Peyer's patch (tissue), 4 donors: ENCODE data around the gene S100A13. TPM values are rescaled to one million over a fixed set of nuclear protein-coding genes. Genes with fewer than 3 reads are reported as not detected.
A peak's percentile ranks its signal among the peaks of the same experiment; 100 is the strongest.
"Not testable (repeated sequence)": the region's sequence is repeated elsewhere in the genome, so short reads cannot be mapped to it uniquely, and the experiment has no call there.

Experiments used
- DNase-seq, 3 donors: peaks; one replicate each; pipeline ENCODE4 v3.0.0-alpha.2; 2017 to 2019
- H3K27ac ChIP-seq, 4 donors: fragments of 200-600 bp; sonication (generic); one replicate each; pipeline ENCODE4 v1.5.1; 2016 to 2019
- H3K27me3 ChIP-seq, 2 donors: fragments of 200-600 bp; sonication (generic); one replicate each; pipeline ENCODE4 v1.5.1; 2019
- H3K36me3 ChIP-seq, 3 donors: fragments of 200-600 bp; sonication (generic); one replicate each; pipeline ENCODE4 v1.5.1; 2016 to 2019
- H3K4me1 ChIP-seq, 4 donors: fragments of 200-600 bp; sonication (generic); one replicate each; pipeline ENCODE4 v1.5.1; 2016 to 2019
- H3K4me3 ChIP-seq, 4 donors: fragments of 200-600 bp; sonication (generic); 1 replicate in 3 of 4; 2 replicates in 1 of 4; pipeline ENCODE4 v1.5.1; 2016 to 2019; ENCODE audit warnings: mild to moderate bottlenecking in 1 of 4
- H3K9me3 ChIP-seq, 4 donors: fragments of 200-600 bp; sonication (generic); one replicate each; pipeline ENCODE4 v1.5.1; 2016 to 2019; ENCODE audit warnings: mild to moderate bottlenecking in 1 of 4
- CTCF ChIP-seq, 6 experiments: fragments of 450-650 bp in 4 of 6; fragments of 200-600 bp in 2 of 6; sonication (generic) in 1 of 6; IDR thresholded peaks; one replicate each; pipeline ENCODE4 v1.5.1; 2017 to 2019; ENCODE audit warnings: antibody characterized with exemption in 6 of 6, mild to moderate bottlenecking in 3 of 6, moderate library complexity in 1 of 6
- POLR2A ChIP-seq, 2 donors: fragments of 450-650 bp; IDR thresholded peaks; one replicate each; pipeline ENCODE4 v1.5.1; 2017; ENCODE audit warnings: antibody characterized with exemption in 2 of 2, mild to moderate bottlenecking in 2 of 2, moderate library complexity in 2 of 2
- total RNA-seq, 4 donors: library from RNA; depleted of rRNA; stranded (reverse); fragments of >200 nt; gene quantifications; one replicate each; pipeline ENCODE4 v1.1.0, GENCODE V29; 2016

S100A13 gene
- total RNA-seq, result 100 to 1,000 TPM in 1 of 4 donors, 10 to 100 TPM in 3; 49.5 to 185 (median 52.9) TPM

DNA sequence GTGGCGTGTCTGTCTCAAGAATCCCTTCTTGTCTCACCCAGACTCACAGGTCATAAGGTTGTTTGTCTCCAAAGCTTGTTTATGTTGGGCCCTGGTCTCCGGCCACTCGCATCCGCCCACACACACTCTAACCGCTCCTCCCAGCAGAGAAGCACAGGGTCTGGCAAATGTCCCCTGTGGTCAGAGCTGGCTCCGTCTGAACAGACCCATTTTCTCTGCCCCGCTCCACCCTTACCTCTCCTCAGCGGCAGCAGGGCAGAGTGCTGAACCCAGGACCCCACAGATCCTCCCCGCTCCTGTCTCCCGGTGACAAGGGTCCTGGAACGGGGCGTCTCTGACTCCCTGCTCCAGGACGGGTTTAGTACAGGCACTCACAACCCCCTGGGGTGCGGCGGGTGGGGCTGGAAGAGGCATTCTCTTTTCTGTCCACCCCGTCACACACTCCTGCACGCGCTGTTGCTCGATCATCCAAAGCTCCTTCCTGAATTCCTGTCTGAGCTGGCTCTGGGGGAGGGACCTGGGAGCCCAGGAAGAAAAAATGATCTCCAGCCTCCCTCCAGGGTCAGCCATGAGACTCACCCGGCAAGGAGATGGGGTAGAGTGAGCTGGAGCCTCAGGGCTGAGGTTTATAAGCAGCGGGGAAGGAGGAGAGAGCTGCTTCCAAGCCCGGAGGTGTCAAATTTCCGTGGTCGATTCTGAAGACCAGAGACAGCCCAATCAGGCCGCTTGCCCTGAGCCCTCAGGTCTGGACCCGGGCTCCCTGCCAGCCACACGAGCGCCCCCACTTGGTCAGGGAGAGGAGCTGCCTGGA lies at the start of gene S100A13:
Gene S100A13, minus strand, starts transcription at position 602 of the 811 bp plus-strand sequence. CDS start 1,033 bp downstream, outside the sequence.
- Histone ChIP-seq H3K27ac (peak within 1 kb of the TSS; percentile 61 to 85 (median 76)), H3K9me3 (no peaks in the 10 kb centered on the region), H3K27me3 (no peaks in the 10 kb centered on the region), H3K4me3 (peak within 1 kb of the TSS; percentile 35 to 55 (median 44)), H3K4me1 (peaks cover 0 to 30% (median 3%) of the 10 kb centered on the region in 4 donors), H3K36me3 (peaks cover 0 to 4% (median 0%) of the 10 kb centered on the region in 3 donors)
- peak; percentile 29 to 84 (median 71) for DNase-seq
- TF ChIP-seq CTCF (IDR thresholded peaks at IDR 0.05) (peak in 3 of 6 experiments; percentile 36 to 72 (median 53)), POLR2A (IDR thresholded peaks at IDR 0.05) (peak; percentile 26 to 56)

DNA sequence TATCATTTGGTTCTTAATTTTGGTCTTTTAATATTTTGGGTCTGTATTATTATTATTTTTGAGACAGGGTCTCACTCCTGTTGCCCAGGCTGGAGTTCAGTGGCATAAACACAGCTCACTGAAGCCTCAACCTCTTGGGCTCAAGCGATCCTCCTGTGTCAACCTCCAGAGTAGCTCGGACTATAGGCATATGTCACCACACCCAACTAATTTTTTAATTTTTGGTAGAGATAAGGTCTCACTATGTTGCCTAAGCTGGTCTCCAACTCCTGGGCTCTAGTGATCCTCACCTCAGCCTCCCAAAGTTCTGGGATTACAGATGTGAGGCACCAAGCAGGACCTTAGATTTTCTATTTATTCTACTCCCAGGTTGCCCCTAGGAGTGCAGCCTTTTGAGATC lies 46.2 kb upstream of the S100A13 start:
- TF ChIP-seq POLR2A (IDR thresholded peaks at IDR 0.05), result no peak
- no peak for TF ChIP-seq CTCF (IDR thresholded peaks at IDR 0.05)
- H3K36me3 ChIP-seq, result peaks cover 0 to 5% (median 0%) of the 10 kb centered on the region in 3 donors
- DNase-seq, result no peak
- no peak overlapping the region for H3K27ac ChIP-seq
- peaks cover 0 to 29% (median 10%) of the 10 kb centered on the region in 4 donors for H3K4me1 ChIP-seq
- H3K9me3 ChIP-seq, result no peaks in the 10 kb centered on the region
- H3K27me3 ChIP-seq, result peaks cover 0 to 7% of the 10 kb centered on the region in 2 donors
- H3K4me3 ChIP-seq, result no peak overlapping the region

GRCh38 chr1:153671628-153672353 lies 44.5 kb upstream of the S100A13 start:
- Histone ChIP-seq H3K27ac (peak overlapping the region; percentile 77 to 92 (median 84)), H3K36me3 (peaks cover 0 to 22% (median 0%) of the 10 kb centered on the region in 3 donors), H3K4me3 (peak overlapping the region; percentile 33 to 67 (median 42)), H3K4me1 (peaks cover 0 to 18% (median 2%) of the 10 kb centered on the region in 4 donors)
- H3K27me3 ChIP-seq, H3K9me3 ChIP-seq: not testable (repeated sequence)
- peak in 2 of 6 experiments; percentile 11 to 15 for TF ChIP-seq CTCF (IDR thresholded peaks at IDR 0.05)
- DNase-seq, result peak in 1 of 3 donors; percentile 61

DNA sequence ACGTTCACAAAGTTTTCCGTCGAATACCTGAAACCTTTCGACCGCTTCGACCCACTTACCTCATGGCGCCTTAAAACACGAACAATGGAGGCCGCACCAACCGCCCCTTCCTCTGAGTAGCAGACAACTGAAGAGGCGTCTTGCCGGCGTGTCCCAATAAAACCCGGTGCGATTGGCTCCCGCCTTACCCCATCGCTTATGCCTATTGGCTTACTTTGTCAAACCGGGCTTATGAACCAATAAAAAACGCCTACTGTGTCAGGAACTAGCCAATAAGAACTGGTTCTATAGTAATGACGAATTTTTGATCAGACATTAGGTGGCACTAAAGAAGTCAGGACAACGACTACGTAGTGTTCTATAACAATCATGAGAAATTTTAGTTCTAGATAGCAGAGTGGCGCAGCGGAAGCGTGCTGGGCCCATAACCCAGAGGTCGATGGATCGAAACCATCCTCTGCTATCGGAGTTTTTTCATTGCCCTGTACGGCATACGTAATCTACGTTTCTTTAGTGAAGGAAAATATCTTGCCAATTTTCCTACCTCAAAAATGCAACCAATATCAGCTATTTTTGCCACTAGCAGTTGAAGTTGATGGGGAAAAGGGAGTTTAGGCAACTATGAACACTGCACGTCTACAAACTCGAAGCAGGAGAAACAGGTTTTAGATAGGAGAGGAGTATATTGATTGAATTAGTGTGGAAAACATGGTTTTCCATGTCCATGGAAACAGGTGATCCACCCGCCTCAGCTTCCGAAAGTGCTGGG lies 43.7 kb upstream of the S100A13 start, which contains the start of gene ILF2:
Gene ILF2, minus strand, starts transcription at position 135 of the 769 bp plus-strand sequence. Its CDS starts 71 bp downstream, at position 64.
- peak; percentile 95 to 99 (median 97) for DNase-seq
- H3K4me1 ChIP-seq, result peaks cover 0 to 18% (median 2%) of the 10 kb centered on the region in 4 donors
- peaks cover 0 to 30% (median 3%) of the 10 kb centered on the region in 3 donors for H3K36me3 ChIP-seq
- peak within 1 kb of the TSS; percentile 67 to 77 (median 68) for H3K4me3 ChIP-seq
- peak within 1 kb of the TSS; percentile 83 to 92 (median 88) for H3K27ac ChIP-seq
- TF ChIP-seq CTCF (IDR thresholded peaks at IDR 0.05), result peak in 3 of 6 experiments; percentile 9 to 29 (median 16)
- peak; percentile 74 to 88 for TF ChIP-seq POLR2A (IDR thresholded peaks at IDR 0.05)
- H3K9me3 ChIP-seq, result no peaks in the 10 kb centered on the region
- H3K27me3 ChIP-seq, result no peaks in the 10 kb centered on the region
